Kasumi-1 (cell line): ENCODE data around the gene TATDN2.
"Not testable (repeated sequence)": the region's sequence is repeated elsewhere in the genome, so short reads cannot be mapped to it uniquely, and the experiment has no call there.

ENCODE experiments used
- DNase-seq, 2 experiments: peaks; one replicate each; lab custom pipeline; 2025; lab: John Stamatoyannopoulos, UW

The TATDN2 gene

GRCh38 chr3:10272476-10272875, 24.2 kb downstream of the TATDN2 start:
- not testable (repeated sequence) for DNase-seq

GRCh38 chr3:10272977-10273376, 24.7 kb downstream of the TATDN2 start:
- DNase-seq = no peak

- peak; percentile 27 to 37 for DNase-seq
Measured at GRCh38 chr3:10273702-10274305, 25.5 kb downstream of the TATDN2 start.

GRCh38 chr3:10274601-10275000, 26.3 kb downstream of the TATDN2 start:
- no peak for DNase-seq

GRCh38 chr3:10277115-10277625, 28.9 kb downstream of the TATDN2 start:
- DNase-seq = no peak

GRCh38 chr3:10278501-10278900, 30.2 kb downstream of the TATDN2 start:
- no peak for DNase-seq

GRCh38 chr3:10279384-10280176, 31.3 kb downstream of the TATDN2 start:
- DNase-seq = no peak

GRCh38 chr3:10280177-10280529, 31.9 kb downstream of the TATDN2 start:
- DNase-seq = no peak

GRCh38 chr3:10280571-10280970, 32.3 kb downstream of the TATDN2 start:
- no peak for DNase-seq

- no peak for DNase-seq
Measured at GRCh38 chr3:10281951-10282350, 33.7 kb downstream of the TATDN2 start.

- no peak for DNase-seq
Measured at GRCh38 chr3:10283638-10284037, 35.4 kb downstream of the TATDN2 start.

GRCh38 chr3:10284496-10284895, 36.2 kb downstream of the TATDN2 start:
- DNase-seq = no peak

GRCh38 chr3:10285272-10286132, 37.2 kb downstream of the TATDN2 start:
- no peak for DNase-seq

- no peak for DNase-seq
Measured at GRCh38 chr3:10286133-10286524, 37.9 kb downstream of the TATDN2 start.

- no peak for DNase-seq
Measured at GRCh38 chr3:10286596-10287295, 38.5 kb downstream of the TATDN2 start.

- DNase-seq = no peak
Measured at GRCh38 chr3:10287936-10288574, 39.8 kb downstream of the TATDN2 start.

GRCh38 chr3:10288575-10288960, 40.3 kb downstream of the TATDN2 start:
- no peak for DNase-seq

GRCh38 chr3:10289077-10289476, 40.8 kb downstream of the TATDN2 start:
- no peak for DNase-seq

GRCh38 chr3:10289787-10290355, 41.6 kb downstream of the TATDN2 start:
- no peak for DNase-seq

- no peak for DNase-seq
Measured at GRCh38 chr3:10290481-10291176, 42.4 kb downstream of the TATDN2 start.

- no peak for DNase-seq
Measured at GRCh38 chr3:10291641-10292040, 43.4 kb downstream of the TATDN2 start.
